Right ventricle myocardium inferior (tissue), 1 donor: Measurements from ENCODE around the gene TRAK1. TPM values are rescaled to one million over a fixed set of nuclear protein-coding genes. Genes with fewer than 3 reads are reported as not detected.
A peak's percentile ranks its signal among the peaks of the same experiment; 100 is the strongest.
"Not testable (repeated sequence)": the region's sequence is repeated elsewhere in the genome, so short reads cannot be mapped to it uniquely, and the experiment has no call there.

Experiments used
- ATAC-seq: fragments of 200-7000 bp; cut with Tn5 transposase; one replicate; pipeline ENCODE4 v1.9.1; 2020; ENCODE audit warnings: mild to moderate bottlenecking, moderate library complexity
- DNase-seq: peaks from one replicate; pipeline ENCODE4 v3.0.0; 2021; ENCODE audit errors: missing footprints
- intact Hi-C: fragments of 100-400 bp; cut with DNase I; formaldehyde crosslinking; loops from one replicate; pipeline ENCODE4 v1.11.0; 2022
- long read RNA-seq: library from polyadenylated mRNA; unstranded; transcript quantifications from one replicate; pipeline ENCODE4 v2.0.0, GENCODE V29; 2021
- total RNA-seq: library from RNA; stranded (reverse); fragmentation: NEBNext Ultra II Directional; extraction: Animal tissue kit (Norgen Biotek cat#: 25700); gene quantifications from one replicate; pipeline ENCODE4 v1.2.1, GENCODE V29; 2021
- donor health status: DM: no; HTN: yes; CAD: no; lungs with severe emphysema.

The TRAK1 gene
- total RNA-seq: 267 TPM
- long read RNA-seq, transcript TRAK1-208 (13 exons, 2,008 nt): major isoform, 10 of 114 reads
- long read RNA-seq, partial matches to known transcripts: 91 of 114 reads
- long read RNA-seq, other reads (novel, unspliced or antisense): 13 of 114 reads

- peak; percentile 63 for DNase-seq
- ATAC-seq: peak; percentile 75
These were observed at the start of gene TRAK1 for GRCh38 chr3:42090973-42091731. Gene TRAK1 (plus strand): TSS chr3:42091357. CDS start chr3:42091470, 113 bp downstream.

DNA sequence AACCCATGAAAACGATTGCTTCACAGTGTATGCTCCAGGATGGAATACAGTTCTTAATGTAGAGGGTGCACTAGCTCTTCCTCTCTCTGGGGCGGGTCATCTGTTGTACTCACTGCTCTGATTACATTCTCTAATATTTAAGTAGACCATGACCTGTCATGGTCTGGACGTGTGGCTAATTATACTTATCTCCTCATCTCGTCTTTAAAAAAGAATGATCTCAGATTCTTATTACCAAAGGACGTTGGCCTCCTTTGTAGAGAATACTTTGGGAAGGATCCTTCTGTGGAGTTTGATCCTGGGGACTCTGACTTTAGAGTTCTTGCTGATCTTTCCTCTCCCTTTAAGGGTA, 48.4 kb upstream of the TRAK1 start:
- intact Hi-C loops: no loop called here
- DNase-seq (no peak), ATAC-seq (no peak)

More at GRCh38 chr3:42090973-42091731, at the start of gene TRAK1:
- intact Hi-C loops: no loop called here

GRCh38 chr3:42043099-42043813, 47.9 kb upstream of the TRAK1 start:
- intact Hi-C loops: no loop called here
- ATAC-seq (peak; percentile 83), DNase-seq (no peak)

- no peak for ATAC-seq
- no peak for DNase-seq
- intact Hi-C loops: no loop called here
These were observed 45.4 kb upstream of the TRAK1 start for GRCh38 chr3:42045708-42046243.

DNA sequence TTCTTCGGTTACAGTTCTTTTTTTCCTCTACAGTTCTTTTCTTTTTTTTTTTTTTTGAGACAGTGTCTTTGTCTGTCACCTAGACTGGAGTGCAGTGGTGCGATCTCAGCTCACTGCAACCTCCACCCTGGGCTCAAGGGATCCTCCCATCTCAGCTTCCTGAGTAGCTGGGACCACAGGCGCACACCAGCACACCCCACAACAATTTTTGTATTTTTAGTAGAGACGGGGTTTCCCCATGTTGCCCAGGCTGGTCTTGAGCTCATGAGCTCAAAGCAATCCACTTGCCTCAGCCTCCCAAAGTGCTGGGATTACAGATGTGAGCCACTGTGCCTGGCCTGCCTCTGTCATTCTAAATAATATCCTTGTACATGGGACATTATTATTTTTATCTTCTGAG, 42.6 kb upstream of the TRAK1 start:
- not testable (repeated sequence) for DNase-seq

DNA sequence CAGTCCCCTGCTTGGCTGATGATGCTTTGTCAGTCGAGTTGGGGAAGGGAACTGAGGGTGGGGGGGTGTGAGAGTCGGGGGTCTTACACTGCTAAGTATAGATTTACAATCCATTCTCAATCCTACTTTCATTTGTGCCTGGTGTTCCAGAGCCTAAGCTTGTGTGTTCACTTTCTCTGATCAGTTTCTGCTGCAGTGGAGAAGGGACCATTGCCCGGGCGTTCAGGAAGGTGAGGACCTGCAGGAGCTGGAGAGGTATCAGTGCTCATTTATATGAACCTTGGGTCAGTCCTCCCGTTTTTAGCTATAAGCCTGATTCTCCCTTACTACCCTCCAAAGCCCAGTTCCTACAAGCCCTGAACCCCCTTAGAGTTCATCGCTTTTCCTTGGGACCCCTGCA, 41.0 kb upstream of the TRAK1 start:
- intact Hi-C loops: no loop called here
- no peak for ATAC-seq
- no peak for DNase-seq

More for the DNA sequence above, 42.6 kb upstream of the TRAK1 start:
- intact Hi-C loops, ATAC-seq: not testable (repeated sequence)

GRCh38 chr3:42051384-42052131, 39.6 kb upstream of the TRAK1 start:
- DNase-seq: no peak
- peak; percentile 48 for ATAC-seq
- intact Hi-C loops: no loop called here

GRCh38 chr3:42052132-42052483, 39.0 kb upstream of the TRAK1 start:
- intact Hi-C loops: no loop called here
- ATAC-seq (peak; percentile 13), DNase-seq (no peak)

GRCh38 chr3:42052484-42053351, 38.4 kb upstream of the TRAK1 start:
- no peak for DNase-seq
- ATAC-seq: peak; percentile 40
- intact Hi-C loops: no loop called here

DNA sequence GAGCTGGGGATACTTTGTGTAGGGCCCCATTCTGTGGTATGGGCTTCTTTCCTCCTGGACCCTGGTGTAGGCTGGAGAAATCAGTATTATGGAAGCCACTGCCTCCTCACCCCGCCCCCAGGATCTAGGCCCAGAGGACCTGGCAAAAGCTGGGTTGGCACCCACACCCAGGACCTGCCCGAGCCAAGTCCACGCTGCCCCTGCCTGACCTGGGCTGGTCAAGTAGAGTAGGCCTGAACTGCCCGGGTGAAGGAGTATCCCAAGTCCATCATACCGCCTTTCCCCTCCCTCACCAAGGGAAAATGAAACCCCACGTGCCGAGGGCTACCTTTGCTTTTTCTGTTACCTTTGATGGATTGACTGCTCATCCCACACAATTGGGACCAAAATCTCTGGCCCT, 37.7 kb upstream of the TRAK1 start:
- DNase-seq (peak; percentile 75), ATAC-seq (peak; percentile 66)
- intact Hi-C loops: no loop called here

- intact Hi-C loops: no loop called here
- DNase-seq (no peak), ATAC-seq (no peak)
These were observed 35.9 kb upstream of the TRAK1 start for GRCh38 chr3:42055291-42055690.

- ATAC-seq (no peak), DNase-seq (no peak)
- intact Hi-C loops: no loop called here
These were observed 34.3 kb upstream of the TRAK1 start for GRCh38 chr3:42056840-42057239.

GRCh38 chr3:42057561-42058211, 33.5 kb upstream of the TRAK1 start:
- no peak for DNase-seq
- intact Hi-C loops: no loop called here
- no peak for ATAC-seq

DNA sequence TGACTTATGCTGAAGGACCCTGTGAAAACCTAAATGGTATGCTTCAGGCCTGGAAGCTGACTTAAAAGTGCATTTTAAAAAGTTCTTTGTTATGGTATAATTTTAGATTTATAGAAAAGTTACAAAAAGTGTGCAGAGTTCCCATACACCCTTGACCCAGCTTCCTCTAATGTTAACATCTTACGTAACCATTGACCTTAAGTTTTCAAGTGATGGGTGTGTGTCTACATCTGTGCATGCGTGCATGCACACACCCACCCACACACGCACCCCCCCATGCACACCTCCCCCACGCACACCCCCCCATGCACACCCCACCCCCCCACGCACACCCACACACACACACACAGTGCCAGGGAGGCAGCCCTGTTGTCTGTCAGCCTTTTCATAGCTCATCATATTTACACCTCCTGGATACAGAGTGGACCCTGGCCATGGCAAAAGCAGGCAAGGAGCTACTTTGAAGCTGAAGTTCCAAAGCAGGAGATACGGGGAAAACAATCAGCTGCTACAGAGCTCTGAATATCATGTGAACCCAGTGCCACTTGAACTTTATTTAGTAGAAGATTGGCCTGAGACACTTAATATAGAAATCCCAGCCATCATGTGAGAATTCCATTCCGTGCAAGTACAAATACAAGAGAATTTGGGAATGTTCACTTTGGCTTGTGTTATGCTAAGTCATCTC, 30.0 kb upstream of the TRAK1 start:
- DNase-seq: no peak
- ATAC-seq: peak; percentile 76
- intact Hi-C loops: loop anchor here (2.0 to 5.0 kb wide), 2 partner anchors 24 to 36 kb away; no protein-coding TSS in a partner anchor

DNA sequence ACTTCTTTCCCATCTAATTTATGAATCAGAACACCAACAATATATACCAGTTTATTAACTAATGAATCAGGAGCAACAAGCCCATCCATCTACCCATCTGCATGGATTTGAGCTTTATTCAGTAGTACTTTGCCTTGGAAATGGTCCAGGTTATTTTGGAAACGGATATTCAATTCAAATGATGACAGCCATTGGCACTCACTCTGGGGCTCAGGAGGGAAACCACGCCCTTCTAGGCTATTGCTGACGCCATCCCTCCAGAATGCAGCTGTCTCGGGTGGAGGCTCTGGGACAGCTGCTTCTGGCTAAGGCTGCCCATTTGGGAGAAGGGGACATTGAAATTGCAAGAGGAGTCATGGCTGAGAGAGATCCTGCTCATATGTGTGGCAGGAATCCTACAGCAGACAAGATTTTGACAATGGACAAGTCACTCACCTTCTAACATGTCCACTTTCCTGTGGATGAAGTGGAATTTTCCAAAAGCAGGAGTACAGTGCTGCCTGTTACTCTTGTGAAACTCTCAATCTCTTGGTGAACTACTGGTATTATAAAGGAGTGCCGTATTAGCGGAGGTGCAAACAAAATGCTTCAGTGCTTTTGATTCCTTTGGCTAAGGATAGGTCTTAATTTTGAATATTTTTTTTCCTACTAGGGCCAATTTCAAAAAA, 29.3 kb upstream of the TRAK1 start:
- intact Hi-C loops: loop anchor here (2.0 to 5.0 kb wide), 3 partner anchors 25 to 37 kb away; no protein-coding TSS in a partner anchor
- ATAC-seq (peak; percentile 94), DNase-seq (peak; percentile 86)

DNA sequence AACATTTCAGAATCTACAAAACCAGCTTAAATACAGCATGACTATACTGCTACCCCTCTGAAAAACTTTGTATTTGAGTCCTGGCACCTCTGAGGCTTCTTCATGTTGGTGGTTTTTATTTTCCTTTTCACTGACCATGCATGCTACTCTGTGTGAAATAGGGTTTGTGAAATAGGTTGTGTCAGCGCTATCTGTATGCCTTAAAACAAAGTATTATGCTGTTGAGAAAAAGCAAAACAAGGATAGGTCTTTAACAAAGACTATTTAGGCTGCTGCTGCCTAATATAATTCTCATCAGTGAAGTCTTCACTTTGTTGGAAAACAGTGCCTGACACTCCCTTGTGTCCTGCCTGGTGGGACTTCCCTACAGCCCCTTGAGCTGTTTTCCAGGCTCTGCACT, 28.7 kb upstream of the TRAK1 start:
- DNase-seq: no peak
- no peak for ATAC-seq
- intact Hi-C loops: loop anchor here (2.0 to 5.0 kb wide), 2 partner anchors 35 to 38 kb away; no protein-coding TSS in a partner anchor
